WTC11 (cell line): ENCODE data around the gene CD74. TPM values are rescaled to one million over a fixed set of nuclear protein-coding genes. Genes with fewer than 3 reads are reported as not detected.

Experiments used
- ATAC-seq: fragments of 200-7000 bp; cut with Tn5 transposase; 2 replicates; pipeline ENCODE4 v1.10.0; 2021; ENCODE audit warnings: mild to moderate bottlenecking, moderate library complexity
- CTCF ChIA-PET: fragments of 300-600 bp; sonication (Branson Sonifier 250); formaldehyde crosslinking; loops from one replicate; lab custom pipeline; 2021; ENCODE audit warnings: antibody characterized with exemption; lab: Charles Lee
- POLR2A ChIA-PET: fragments of 350-600 bp; sonication (Branson Sonifier 250); formaldehyde crosslinking; loops from one replicate; lab custom pipeline; 2021; ENCODE audit warnings: antibody characterized with exemption; lab: Charles Lee
- DNase-seq: peaks from one replicate; pipeline ENCODE4 v3.0.0; 2021; ENCODE audit warnings: low spot score
- H3K27ac Mint-ChIP-seq: 2 replicates; pipeline ENCODE4 v1.8.0; 2021; ENCODE audit warnings: mixed read lengths
- H3K27me3 Mint-ChIP-seq: 2 replicates; pipeline ENCODE4 v1.8.0; 2021; ENCODE audit warnings: low read depth, mild to moderate bottlenecking, moderate library complexity, mixed read lengths
- H3K36me3 Mint-ChIP-seq: 2 replicates; pipeline ENCODE4 v1.8.0; 2021; ENCODE audit warnings: mixed read lengths
- H3K4me1 Mint-ChIP-seq: 2 replicates; pipeline ENCODE4 v1.8.0; 2022; ENCODE audit warnings: mixed read lengths
- H3K4me3 Mint-ChIP-seq: 2 replicates; pipeline ENCODE4 v1.8.0; 2021; ENCODE audit warnings: mild to moderate bottlenecking, moderate library complexity, mixed read lengths
- H3K9me3 Mint-ChIP-seq: 2 replicates; pipeline ENCODE4 v1.8.0; 2021; ENCODE audit warnings: mixed read lengths
- ATF3 ChIP-seq: sonication (generic); formaldehyde crosslinking; conservative IDR thresholded peaks from 2 replicates; pipeline ENCODE4 v1.8.1; 2022; ENCODE audit warnings: mild to moderate bottlenecking, missing genetic modification reagents
- ELF4 ChIP-seq: sonication (generic); formaldehyde crosslinking; IDR thresholded peaks from 2 replicates; pipeline ENCODE4 v1.8.1; 2022; ENCODE audit warnings: low read depth, mild to moderate bottlenecking, moderate library complexity, missing genetic modification reagents
- GRHL2 ChIP-seq: fragments of 250-450 bp; sonication (Bioruptor Pico); IDR thresholded peaks from 2 replicates; pipeline ENCODE4 v1.8.0; 2022; ENCODE audit warnings: mild to moderate bottlenecking, moderate library complexity; ENCODE audit not compliant: insufficient replicate concordance, severe bottlenecking
- HMGA2 ChIP-seq: fragments of 250-450 bp; sonication (Bioruptor Pico); IDR thresholded peaks from 2 replicates; pipeline ENCODE4 v1.4.0; 2021; ENCODE audit warnings: mild to moderate bottlenecking, moderate library complexity
- IRF2 ChIP-seq: sonication (generic); formaldehyde crosslinking; IDR thresholded peaks from 2 replicates; pipeline ENCODE4 v1.8.0; 2022; ENCODE audit warnings: low read depth, missing genetic modification reagents, borderline replicate concordance
- JAZF1 ChIP-seq: fragments of 250-450 bp; sonication (Bioruptor Pico); IDR thresholded peaks from 2 replicates; pipeline ENCODE4 v1.9.0; 2021; ENCODE audit warnings: moderate library complexity, mild to moderate bottlenecking, inconsistent platforms
- PRRX2 ChIP-seq: fragments of 250-450 bp; sonication (Bioruptor Pico); IDR thresholded peaks from 2 replicates; pipeline ENCODE4 v1.8.0; 2021; ENCODE audit warnings: mild to moderate bottlenecking
- STAT6 ChIP-seq: sonication (generic); formaldehyde crosslinking; conservative IDR thresholded peaks from 2 replicates; pipeline ENCODE4 v1.8.1; 2023; ENCODE audit warnings: mild to moderate bottlenecking, low read depth, missing genetic modification reagents, moderate library complexity
- ZNF121 ChIP-seq: sonication (generic); formaldehyde crosslinking; IDR thresholded peaks from 2 replicates; pipeline ENCODE4 v1.8.0; 2023; ENCODE audit warnings: missing genetic modification reagents
- ZNF416 ChIP-seq: fragments of 250-450 bp; sonication (Bioruptor Pico); IDR thresholded peaks from 2 replicates; pipeline ENCODE4 v1.9.0; 2021; ENCODE audit warnings: mild to moderate bottlenecking, inconsistent platforms
- ZNF532 ChIP-seq: fragments of 250-450 bp; sonication (Bioruptor Pico); IDR thresholded peaks from 2 replicates; pipeline ENCODE4 v1.9.0; 2021; ENCODE audit warnings: mild to moderate bottlenecking, borderline replicate concordance
- ZNF671 ChIP-seq: fragments of 250-450 bp; sonication (Bioruptor Pico); IDR thresholded peaks from 2 replicates; pipeline ENCODE4 v1.8.0; 2021; ENCODE audit warnings: mild to moderate bottlenecking
- total RNA-seq: library from RNA; stranded (reverse); gene quantifications from 3 replicates; pipeline ENCODE4 v1.2.3, GENCODE V29; 2021
- TF ChIP-seq, protein P1 (sequence below): sonication (generic); formaldehyde crosslinking; IDR thresholded peaks from 2 replicates; pipeline ENCODE4 v1.8.0; 2022; ENCODE audit warnings: missing genetic modification reagents
- TF ChIP-seq, protein P2 (sequence below): fragments of 250-450 bp; sonication (Bioruptor Pico); IDR thresholded peaks from 2 replicates; pipeline ENCODE4 v1.8.0; 2021; ENCODE audit warnings: mild to moderate bottlenecking
- TF ChIP-seq, protein P3 (sequence below): fragments of 250-450 bp; sonication (Bioruptor Pico); conservative IDR thresholded peaks from 2 replicates; pipeline ENCODE4 v1.9.0; 2021; ENCODE audit warnings: mild to moderate bottlenecking

The CD74 gene
- total RNA-seq, 1 experiment from 2014 or later: 28.2 TPM

GRCh38 chr5:150443242-150444075 is 30.7 kb upstream of the CD74 start (continued):
- TF ChIP-seq, protein P1, sequence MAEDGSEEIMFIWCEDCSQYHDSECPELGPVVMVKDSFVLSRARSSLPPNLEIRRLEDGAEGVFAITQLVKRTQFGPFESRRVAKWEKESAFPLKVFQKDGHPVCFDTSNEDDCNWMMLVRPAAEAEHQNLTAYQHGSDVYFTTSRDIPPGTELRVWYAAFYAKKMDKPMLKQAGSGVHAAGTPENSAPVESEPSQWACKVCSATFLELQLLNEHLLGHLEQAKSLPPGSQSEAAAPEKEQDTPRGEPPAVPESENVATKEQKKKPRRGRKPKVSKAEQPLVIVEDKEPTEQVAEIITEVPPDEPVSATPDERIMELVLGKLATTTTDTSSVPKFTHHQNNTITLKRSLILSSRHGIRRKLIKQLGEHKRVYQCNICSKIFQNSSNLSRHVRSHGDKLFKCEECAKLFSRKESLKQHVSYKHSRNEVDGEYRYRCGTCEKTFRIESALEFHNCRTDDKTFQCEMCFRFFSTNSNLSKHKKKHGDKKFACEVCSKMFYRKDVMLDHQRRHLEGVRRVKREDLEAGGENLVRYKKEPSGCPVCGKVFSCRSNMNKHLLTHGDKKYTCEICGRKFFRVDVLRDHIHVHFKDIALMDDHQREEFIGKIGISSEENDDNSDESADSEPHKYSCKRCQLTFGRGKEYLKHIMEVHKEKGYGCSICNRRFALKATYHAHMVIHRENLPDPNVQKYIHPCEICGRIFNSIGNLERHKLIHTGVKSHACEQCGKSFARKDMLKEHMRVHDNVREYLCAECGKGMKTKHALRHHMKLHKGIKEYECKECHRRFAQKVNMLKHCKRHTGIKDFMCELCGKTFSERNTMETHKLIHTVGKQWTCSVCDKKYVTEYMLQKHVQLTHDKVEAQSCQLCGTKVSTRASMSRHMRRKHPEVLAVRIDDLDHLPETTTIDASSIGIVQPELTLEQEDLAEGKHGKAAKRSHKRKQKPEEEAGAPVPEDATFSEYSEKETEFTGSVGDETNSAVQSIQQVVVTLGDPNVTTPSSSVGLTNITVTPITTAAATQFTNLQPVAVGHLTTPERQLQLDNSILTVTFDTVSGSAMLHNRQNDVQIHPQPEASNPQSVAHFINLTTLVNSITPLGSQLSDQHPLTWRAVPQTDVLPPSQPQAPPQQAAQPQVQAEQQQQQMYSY (CRISPR knock-in tag): no peak
- TF ChIP-seq STAT6: no peak
- TF ChIP-seq, protein P2, sequence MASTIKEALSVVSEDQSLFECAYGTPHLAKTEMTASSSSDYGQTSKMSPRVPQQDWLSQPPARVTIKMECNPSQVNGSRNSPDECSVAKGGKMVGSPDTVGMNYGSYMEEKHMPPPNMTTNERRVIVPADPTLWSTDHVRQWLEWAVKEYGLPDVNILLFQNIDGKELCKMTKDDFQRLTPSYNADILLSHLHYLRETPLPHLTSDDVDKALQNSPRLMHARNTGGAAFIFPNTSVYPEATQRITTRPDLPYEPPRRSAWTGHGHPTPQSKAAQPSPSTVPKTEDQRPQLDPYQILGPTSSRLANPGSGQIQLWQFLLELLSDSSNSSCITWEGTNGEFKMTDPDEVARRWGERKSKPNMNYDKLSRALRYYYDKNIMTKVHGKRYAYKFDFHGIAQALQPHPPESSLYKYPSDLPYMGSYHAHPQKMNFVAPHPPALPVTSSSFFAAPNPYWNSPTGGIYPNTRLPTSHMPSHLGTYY (CRISPR knock-in tag): peak; percentile 92; the same call in 1 of the 2 replicates
- TF ChIP-seq, protein P3, sequence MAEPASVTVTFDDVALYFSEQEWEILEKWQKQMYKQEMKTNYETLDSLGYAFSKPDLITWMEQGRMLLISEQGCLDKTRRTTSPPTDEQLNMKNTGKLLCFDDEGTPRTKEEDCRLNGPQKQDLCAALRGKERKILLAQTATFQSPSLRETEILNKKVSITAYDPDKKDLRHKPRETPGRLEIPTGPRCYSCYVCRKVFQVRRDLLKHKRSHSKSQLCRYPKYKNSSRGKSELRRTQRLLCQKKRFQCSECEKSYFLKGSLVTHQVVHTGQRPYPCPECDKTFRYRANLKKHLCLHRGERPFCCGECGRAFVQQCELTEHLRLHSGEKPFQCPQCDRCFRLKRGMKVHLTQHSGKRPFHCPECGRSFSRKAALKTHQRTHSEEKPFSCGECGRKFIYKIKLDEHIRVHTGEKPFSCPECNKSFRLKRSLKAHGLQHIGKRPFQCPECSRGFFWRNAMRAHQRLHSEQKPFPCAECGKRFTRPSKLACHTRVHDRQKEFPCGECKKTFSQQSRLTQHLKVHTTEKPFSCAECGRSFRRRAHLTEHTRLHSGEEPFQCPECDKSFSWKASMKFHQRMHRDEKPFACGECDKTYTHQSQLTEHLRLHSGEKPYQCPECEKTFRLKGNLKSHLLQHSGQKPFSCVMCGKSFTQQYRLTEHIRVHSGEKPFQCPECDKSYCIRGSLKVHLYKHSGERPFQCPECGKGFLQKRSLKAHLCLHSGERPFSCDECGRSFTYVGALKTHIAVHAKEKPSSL (CRISPR knock-in tag): peak; percentile 70; the same call in 1 of the 2 replicates
- no peak for TF ChIP-seq IRF2 (CRISPR knock-in tag)
- peak; percentile 83; the same call in 1 of the 2 replicates for TF ChIP-seq ZNF532 (CRISPR knock-in tag)
- peak; percentile 89; the same call in 1 of the 2 replicates for TF ChIP-seq ZNF416
- no peak for TF ChIP-seq HMGA2 (CRISPR knock-in tag)
- no peak for TF ChIP-seq GRHL2 (CRISPR knock-in tag)

- Mint-ChIP-seq H3K27ac (no peak overlapping the region), H3K36me3 (peaks cover 45% of the 10 kb centered on the region)
- ATAC-seq: no peak
- TF ChIP-seq ZNF121 (CRISPR knock-in tag): peak; percentile 96
- no peak for TF ChIP-seq ELF4
- TF ChIP-seq, protein P2 (CRISPR knock-in tag): peak; percentile 65; the same call in 1 of the 2 replicates
- TF ChIP-seq PRRX2 (CRISPR knock-in tag): peak; percentile 90
- no peak for TF ChIP-seq JAZF1 (CRISPR knock-in tag)
- 0 out of 2 replicates have a peak, but pooled peaks have one; percentile 21 for TF ChIP-seq ATF3 (CRISPR knock-in tag)
- peak; percentile 80; the same call in 1 of the 2 replicates for TF ChIP-seq ZNF671 (CRISPR knock-in tag)
Measured at GRCh38 chr5:150442699-150443080, 30.0 kb upstream of the CD74 start.

More at GRCh38 chr5:150442699-150443080, 30.0 kb upstream of the CD74 start:
- POLR2A ChIA-PET: interaction anchor here (0.7 kb wide), 1 partner anchor 32 kb away, joined by 3 read pairs; no protein-coding TSS in a partner anchor
- DNase-seq: no peak
- no peak overlapping the region for H3K4me3 Mint-ChIP-seq
- H3K9me3 Mint-ChIP-seq: no peaks in the 10 kb centered on the region
- CTCF ChIA-PET: interaction anchor here (0.9 to 2.4 kb wide), 2 partner anchors 45 to 102 kb away, joined by 3 to 12 read pairs; no protein-coding TSS in a partner anchor
- no peaks in the 10 kb centered on the region for H3K27me3 Mint-ChIP-seq
- peaks cover 40% of the 10 kb centered on the region for H3K4me1 Mint-ChIP-seq
